NT2/D1 (cell line): ENCODE data around the gene EPB41L4B.

Source experiments
- SUZ12 ChIP-seq: IDR thresholded peaks from 2 replicates; pipeline ENCODE4 v1.6.1; 2011; ENCODE audit not compliant: insufficient read length, insufficient read depth; ENCODE audit errors: extremely low read depth
- YY1 ChIP-seq: IDR thresholded peaks from 2 replicates; pipeline ENCODE4 v1.6.1; 2011; ENCODE audit not compliant: insufficient read length, insufficient read depth
- ZNF274 ChIP-seq: IDR thresholded peaks from 2 replicates; pipeline ENCODE4 v1.6.1; 2011; ENCODE audit warnings: mild to moderate bottlenecking, low read depth, low read length

GRCh38 chr9:109314011-109314531, 6.8 kb downstream of the EPB41L4B start:
- TF ChIP-seq ZNF274: no peak
- TF ChIP-seq YY1: no peak
- TF ChIP-seq SUZ12: no peak
